Loucy (cell line): ENCODE results near the gene SLX4IP.

Experiments used
- EZH2phosphoT487 ChIP-seq: fragments of 200-600 bp; IDR thresholded peaks from 2 replicates; pipeline ENCODE4 v1.6.1; 2018; ENCODE audit warnings: antibody characterized with exemption, mild to moderate bottlenecking, moderate library complexity, borderline replicate concordance
- TF ChIP-seq, protein P1 (sequence below): fragments of 200-600 bp; sonication (generic); conservative IDR thresholded peaks from 2 replicates; pipeline ENCODE4 v1.5.1; 2014; ENCODE audit warnings: mild to moderate bottlenecking, antibody characterized with exemption, low read length

DNA sequence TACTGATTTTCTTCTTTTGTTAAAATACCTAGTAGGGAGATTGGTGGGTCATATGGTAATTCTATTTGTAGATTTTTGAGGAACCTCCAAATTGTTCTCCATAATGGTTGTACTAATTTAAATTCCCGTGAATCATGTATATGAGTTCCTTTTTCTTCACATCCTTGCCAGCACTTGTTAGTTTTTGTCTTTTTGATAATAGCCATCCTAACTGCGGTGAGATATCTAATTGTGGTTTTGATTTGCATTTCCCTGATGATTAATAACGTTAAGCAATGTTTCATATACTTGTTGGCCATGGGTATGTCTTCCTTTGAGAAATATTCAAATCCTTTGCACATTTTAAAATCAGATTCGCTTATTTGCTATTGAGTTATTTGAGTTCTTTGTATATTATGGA lies 127.8 kb downstream of the SLX4IP start:
- TF ChIP-seq, protein P1, sequence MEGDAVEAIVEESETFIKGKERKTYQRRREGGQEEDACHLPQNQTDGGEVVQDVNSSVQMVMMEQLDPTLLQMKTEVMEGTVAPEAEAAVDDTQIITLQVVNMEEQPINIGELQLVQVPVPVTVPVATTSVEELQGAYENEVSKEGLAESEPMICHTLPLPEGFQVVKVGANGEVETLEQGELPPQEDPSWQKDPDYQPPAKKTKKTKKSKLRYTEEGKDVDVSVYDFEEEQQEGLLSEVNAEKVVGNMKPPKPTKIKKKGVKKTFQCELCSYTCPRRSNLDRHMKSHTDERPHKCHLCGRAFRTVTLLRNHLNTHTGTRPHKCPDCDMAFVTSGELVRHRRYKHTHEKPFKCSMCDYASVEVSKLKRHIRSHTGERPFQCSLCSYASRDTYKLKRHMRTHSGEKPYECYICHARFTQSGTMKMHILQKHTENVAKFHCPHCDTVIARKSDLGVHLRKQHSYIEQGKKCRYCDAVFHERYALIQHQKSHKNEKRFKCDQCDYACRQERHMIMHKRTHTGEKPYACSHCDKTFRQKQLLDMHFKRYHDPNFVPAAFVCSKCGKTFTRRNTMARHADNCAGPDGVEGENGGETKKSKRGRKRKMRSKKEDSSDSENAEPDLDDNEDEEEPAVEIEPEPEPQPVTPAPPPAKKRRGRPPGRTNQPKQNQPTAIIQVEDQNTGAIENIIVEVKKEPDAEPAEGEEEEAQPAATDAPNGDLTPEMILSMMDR = no peak
- TF ChIP-seq EZH2phosphoT487 = no peak
